GM12875 (cell line): ENCODE results near the gene NHSL2.

ENCODE experiments used
- H3K4me3 ChIP-seq: one replicate; pipeline ENCODE4 v1.5.1; 2011; ENCODE audit warnings: low read depth, low read length, control low read depth
- CTCF ChIP-seq: IDR thresholded peaks from 2 replicates; pipeline ENCODE4 v1.5.1; 2011; ENCODE audit warnings: low read depth, mild to moderate bottlenecking, control low read depth, inconsistent platforms, low read length, moderate library complexity, borderline replicate concordance; ENCODE audit not compliant: insufficient read depth

Gene NHSL2

GRCh38 chrX:71885099-71885498 lies 25.5 kb upstream of the NHSL2 start:
- no peak overlapping the region for H3K4me3 ChIP-seq
- TF ChIP-seq CTCF: no peak

DNA sequence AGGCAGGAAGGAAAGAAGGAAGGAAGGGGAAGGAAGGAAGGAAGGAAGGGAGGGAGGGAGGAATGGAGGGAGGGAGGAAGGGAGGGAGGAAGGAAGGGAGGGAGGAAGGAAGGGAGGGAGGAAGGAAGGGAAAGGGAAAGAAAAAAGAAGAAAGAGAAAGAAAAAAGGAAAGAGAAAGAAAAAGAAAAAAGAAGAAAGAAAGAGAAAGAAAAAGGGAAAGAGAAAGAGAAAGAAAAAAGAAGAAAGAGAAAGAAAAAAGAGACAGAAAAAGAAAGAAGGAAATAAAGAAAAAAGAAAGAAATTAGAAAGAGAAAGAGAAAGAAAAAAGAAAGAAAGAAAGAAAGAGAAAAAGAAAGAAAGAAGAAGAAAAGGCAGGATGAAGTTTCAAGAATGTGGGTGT lies 15.0 kb upstream of the NHSL2 start:
- no peak for TF ChIP-seq CTCF
- no peak overlapping the region for H3K4me3 ChIP-seq

- no peak for TF ChIP-seq CTCF
- no peak overlapping the region for H3K4me3 ChIP-seq
These were observed 4.5 kb upstream of the NHSL2 start for GRCh38 chrX:71906144-71906543.

GRCh38 chrX:71908387-71908786 lies 2.3 kb upstream of the NHSL2 start:
- H3K4me3 ChIP-seq: no peak overlapping the region
- no peak for TF ChIP-seq CTCF

- no peak for TF ChIP-seq CTCF
- H3K4me3 ChIP-seq: no peak overlapping the region
These were observed 689 bp upstream of the NHSL2 start for GRCh38 chrX:71909956-71910355.

DNA sequence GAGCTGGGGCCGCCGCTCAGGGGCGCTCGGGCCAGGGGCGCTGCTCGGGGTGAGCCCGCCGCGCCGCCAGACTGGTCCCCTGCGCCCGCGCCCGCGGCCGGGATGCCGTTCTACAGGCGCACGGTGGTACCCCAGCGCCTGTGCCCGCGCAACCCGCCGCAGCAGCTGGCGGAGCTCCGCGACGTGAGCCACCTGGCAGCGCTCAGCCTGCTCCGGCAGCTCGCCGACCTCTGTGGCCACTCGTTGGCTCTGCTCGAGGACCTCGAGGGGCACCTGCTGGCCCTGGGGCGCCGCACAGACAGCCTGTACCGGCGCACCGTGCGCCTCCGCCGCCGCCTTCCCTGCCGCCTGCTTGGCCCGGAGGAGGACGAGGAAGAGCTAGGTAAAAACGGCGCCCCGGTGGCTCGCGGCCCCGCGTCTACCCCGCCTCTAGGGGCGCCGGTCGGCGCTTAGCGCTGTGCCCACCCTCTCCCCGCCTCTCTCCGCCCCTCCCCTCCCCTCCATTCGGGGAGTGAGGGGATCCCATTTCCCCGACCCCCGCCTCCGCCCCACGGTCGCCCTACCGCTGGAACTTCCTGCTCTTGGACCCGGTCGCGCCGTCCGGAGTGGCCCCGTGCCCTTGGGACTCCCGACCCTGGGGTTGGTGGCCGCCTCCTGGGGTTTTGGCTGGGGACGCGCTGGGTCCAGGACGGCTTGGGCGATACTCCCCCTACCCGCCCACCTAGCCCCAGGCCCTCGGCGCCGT lies 513 bp downstream of the NHSL2 start:
- no peak; the same call in 1 of the 2 replicates for TF ChIP-seq CTCF
- H3K4me3 ChIP-seq: no peak overlapping the region

GRCh38 chrX:71911731-71912050 lies 1.0 kb downstream of the NHSL2 start:
- TF ChIP-seq CTCF: no peak
- H3K4me3 ChIP-seq: no peak overlapping the region
